H9 (cell line): ENCODE data around the gene ARSJ. TPM values are rescaled to one million over a fixed set of nuclear protein-coding genes. Genes with fewer than 3 reads are reported as not detected.

Experiments
- DNase-seq: peaks from one replicate; pipeline ENCODE4 v3.0.0-alpha.2; 2017
- H2AFZ ChIP-seq: one replicate; pipeline ENCODE4 v1.6.1; 2013; ENCODE audit warnings: mild to moderate bottlenecking, low read length, control low read depth, moderate library complexity
- H2AK5ac ChIP-seq: 2 replicates; pipeline ENCODE4 v1.6.1; 2013; ENCODE audit warnings: low read length, control low read depth, mixed read lengths; ENCODE audit not compliant: insufficient read length
- H2BK120ac ChIP-seq: one replicate; pipeline ENCODE4 v1.6.1; 2013; ENCODE audit warnings: low read depth, mild to moderate bottlenecking, low read length, control low read depth, inconsistent platforms; ENCODE audit not compliant: poor library complexity, severe bottlenecking
- H2BK12ac ChIP-seq: 2 replicates; pipeline ENCODE4 v1.6.1; 2013; ENCODE audit warnings: low read length, control low read depth, mixed read lengths, low read depth; ENCODE audit not compliant: insufficient read length
- H2BK15ac ChIP-seq: 2 replicates; pipeline ENCODE4 v1.6.1; 2013; ENCODE audit warnings: low read depth, low read length, control low read depth
- H2BK20ac ChIP-seq: one replicate; pipeline ENCODE4 v1.6.1; 2013; ENCODE audit warnings: low read depth, mild to moderate bottlenecking, low read length, control low read depth, inconsistent platforms; ENCODE audit not compliant: poor library complexity, severe bottlenecking
- H2BK5ac ChIP-seq: 2 replicates; pipeline ENCODE4 v1.6.1; 2013; ENCODE audit warnings: low read length, control low read depth, mixed read lengths; ENCODE audit not compliant: insufficient read length
- H3K14ac ChIP-seq: 2 replicates; pipeline ENCODE4 v1.6.1; 2013; ENCODE audit warnings: low read length, control low read depth; ENCODE audit not compliant: insufficient read depth
- H3K18ac ChIP-seq: 2 replicates; pipeline ENCODE4 v1.6.1; 2013; ENCODE audit warnings: low read depth, mild to moderate bottlenecking, mixed read lengths, low read length, control low read depth; ENCODE audit not compliant: insufficient read length
- H3K23ac ChIP-seq: 2 replicates; pipeline ENCODE4 v1.6.1; 2013; ENCODE audit warnings: low read length, control low read depth, mixed read lengths, low read depth; ENCODE audit not compliant: insufficient read length
- H3K23me2 ChIP-seq: 2 replicates; pipeline ENCODE4 v1.6.1; 2013; ENCODE audit warnings: low read depth, mild to moderate bottlenecking, mixed read lengths, low read length, control low read depth; ENCODE audit not compliant: insufficient read length, poor library complexity, severe bottlenecking
- H3K27ac ChIP-seq: 2 replicates; pipeline ENCODE4 v1.5.1; 2013; ENCODE audit warnings: low read length, control low read depth, mixed read lengths, low read depth; ENCODE audit not compliant: insufficient read length
- H3K27me3 ChIP-seq: 2 replicates; pipeline ENCODE4 v1.6.1; 2013; ENCODE audit warnings: low read length, control low read depth, inconsistent platforms; ENCODE audit not compliant: insufficient read depth
- H3K4ac ChIP-seq: 2 replicates; pipeline ENCODE4 v1.6.1; 2013; ENCODE audit warnings: low read depth, mild to moderate bottlenecking, control low read depth, inconsistent platforms, low read length, moderate library complexity
- H3K4me1 ChIP-seq: 2 replicates; pipeline ENCODE4 v1.6.1; 2013; ENCODE audit warnings: low read length, control low read depth, inconsistent platforms; ENCODE audit not compliant: insufficient read depth
- H3K4me2 ChIP-seq: 2 replicates; pipeline ENCODE4 v1.6.1; 2013; ENCODE audit warnings: low read length, control low read depth, mixed read lengths; ENCODE audit not compliant: insufficient read length, insufficient read depth
- H3K56ac ChIP-seq: 2 replicates; pipeline ENCODE4 v1.6.1; 2013; ENCODE audit warnings: low read depth, mild to moderate bottlenecking, mixed read lengths, low read length, control low read depth; ENCODE audit not compliant: insufficient read length
- H3K79me1 ChIP-seq: 2 replicates; pipeline ENCODE4 v1.6.1; 2013; ENCODE audit warnings: low read depth, mild to moderate bottlenecking, moderate library complexity, low read length, control low read depth, inconsistent platforms; ENCODE audit not compliant: insufficient read depth, poor library complexity, severe bottlenecking
- H3K79me2 ChIP-seq: 2 replicates; pipeline ENCODE4 v1.6.1; 2013; ENCODE audit warnings: low read length, control low read depth, inconsistent platforms; ENCODE audit not compliant: insufficient read depth
- H3K9ac ChIP-seq: 2 replicates; pipeline ENCODE4 v1.6.1; 2013; ENCODE audit warnings: low read length, control low read depth, mixed read lengths; ENCODE audit not compliant: insufficient read length; ENCODE audit errors: extremely low read depth
- H3K9me3 ChIP-seq: one replicate; pipeline ENCODE4 v1.6.1; 2013; ENCODE audit warnings: low read depth, low read length, inconsistent platforms; ENCODE audit not compliant: control insufficient read depth
- H3T11ph ChIP-seq: one replicate; pipeline ENCODE4 v1.6.1; 2013; ENCODE audit warnings: mild to moderate bottlenecking, low read length, control low read depth, inconsistent platforms
- H4K20me1 ChIP-seq: one replicate; pipeline ENCODE4 v1.6.1; 2013; ENCODE audit not compliant: control insufficient read depth, insufficient read length, insufficient read depth
- H4K5ac ChIP-seq: 2 replicates; pipeline ENCODE4 v1.6.1; 2013; ENCODE audit warnings: low read depth, mild to moderate bottlenecking, mixed read lengths, low read length, control low read depth; ENCODE audit not compliant: insufficient read length
- H4K8ac ChIP-seq: replicated peaks from 2 replicates; pipeline ENCODE4 v1.6.1; 2013; ENCODE audit warnings: low read length, control low read depth, mixed read lengths, low read depth; ENCODE audit not compliant: insufficient read length
- H4K91ac ChIP-seq: 2 replicates; pipeline ENCODE4 v1.6.1; 2013; ENCODE audit warnings: low read depth, mild to moderate bottlenecking, moderate library complexity, mixed read lengths, low read length, control low read depth; ENCODE audit not compliant: insufficient read length
- H3K27ac Mint-ChIP-seq, 3 experiments: 2 replicates in 2 of 3; 3 replicates in 1 of 3; pipeline ENCODE4 v1.8.0; 2020 to 2021; ENCODE audit warnings: mixed read lengths in 3 of 3, mild to moderate bottlenecking in 1 of 3, moderate library complexity in 1 of 3
- H3K27me3 Mint-ChIP-seq: 2 replicates; pipeline ENCODE4 v1.8.0; 2021; ENCODE audit warnings: low read depth, mild to moderate bottlenecking, moderate library complexity, mixed read lengths
- H3K36me3 Mint-ChIP-seq, 3 experiments: 2 replicates in 2 of 3; 3 replicates in 1 of 3; pipeline ENCODE4 v1.8.0; 2020 to 2021; ENCODE audit warnings: low read depth in 3 of 3, mixed read lengths in 3 of 3; ENCODE audit not compliant: insufficient read depth in 1 of 3
- H3K4me1 Mint-ChIP-seq, 2 experiments: 2 replicates each; pipeline ENCODE4 v1.8.0; 2020; ENCODE audit warnings: mixed read lengths in 2 of 2
- H3K4me3 Mint-ChIP-seq, 2 experiments: 2 replicates in 1 of 2; 3 replicates in 1 of 2; pipeline ENCODE4 v1.8.0; 2020 to 2021; ENCODE audit warnings: mild to moderate bottlenecking in 2 of 2, mixed read lengths in 2 of 2, moderate library complexity in 1 of 2
- H3K9me3 Mint-ChIP-seq, 2 experiments: 2 replicates in 1 of 2; 3 replicates in 1 of 2; pipeline ENCODE4 v1.8.0; 2020; ENCODE audit warnings: mild to moderate bottlenecking in 2 of 2, mixed read lengths in 2 of 2, moderate library complexity in 1 of 2
- CTCF ChIP-seq: fragments of 200-600 bp; sonication (generic); conservative IDR thresholded peaks from 3 replicates; pipeline ENCODE4 v1.8.0; 2021; ENCODE audit warnings: antibody characterized with exemption, mild to moderate bottlenecking
- WGBS: extraction: QIAGEN DNeasy Blood & Tissue Kit; methylation state at CpG from one replicate; pipeline ENCODE4 v1.1.7; 2013; ENCODE audit warnings: missing lambda C conversion rate, low lambda C conversion rate, mixed read lengths; ENCODE audit not compliant: insufficient read length; ENCODE audit errors: extremely low coverage; 5-methylcytosine and 5-hydroxymethylcytosine counted together
- total RNA-seq: library from RNA; stranded (reverse); gene quantifications from 2 replicates; pipeline ENCODE4 v1.2.1, GENCODE V29; 2021

The ARSJ gene
- total RNA-seq, 1 experiment from 2014 or later: 1.1 TPM

GRCh38 chr4:113977526-113977855 is 2.0 kb downstream of the ARSJ start:
- no peak overlapping the region for H3K4ac ChIP-seq
- Mint-ChIP-seq H3K4me3 (peak overlapping the region in 1 of 2 experiments; percentile 94; a peak in 3 of 5 replicates), H3K27me3 (peaks cover 28% of the 10 kb centered on the region), H3K36me3 (peaks cover 0 to 3% (median 0%) of the 10 kb centered on the region in 3 experiments; a peak in 1 of 7 replicates), H3K9me3 (peaks cover 0 to 3% of the 10 kb centered on the region in 2 experiments; a peak in 2 of 5 replicates), H3K27ac (no peak overlapping the region), H3K4me1 (peaks cover 13 to 34% of the 10 kb centered on the region in 2 experiments)
- no peak overlapping the region for H2BK20ac ChIP-seq
- H3K79me2 ChIP-seq: no peaks in the 10 kb centered on the region
- no peak overlapping the region for H4K91ac ChIP-seq
- DNase-seq: no peak
- H3K27me3 ChIP-seq: no peaks in the 10 kb centered on the region
- no peaks in the 10 kb centered on the region for H3K9me3 ChIP-seq
- H3K18ac ChIP-seq: no peak overlapping the region
- H2BK15ac ChIP-seq: no peak overlapping the region
- H3K4me1 ChIP-seq: peaks cover 4% of the 10 kb centered on the region; the same call in 1 of the 2 replicates
- H2AFZ ChIP-seq: no peak overlapping the region
- no peaks in the 10 kb centered on the region for H4K20me1 ChIP-seq
- no peak overlapping the region for H2BK120ac ChIP-seq
- H3K4me2 ChIP-seq: no peak overlapping the region
- no peak for TF ChIP-seq CTCF
- no peaks in the 10 kb centered on the region for H3K79me1 ChIP-seq
- no peak overlapping the region for H4K8ac ChIP-seq
- no peak overlapping the region for H3K9ac ChIP-seq
- H3K14ac ChIP-seq: no peak overlapping the region
- no peak overlapping the region for H4K5ac ChIP-seq
- H3K23ac ChIP-seq: no peak overlapping the region
- no CpG with 5 or more reads among the region's 1 CpG for WGBS
- no peak overlapping the region for H3K27ac ChIP-seq
- H3K23me2 ChIP-seq: peaks cover 10% of the 10 kb centered on the region
- no peak overlapping the region for H2AK5ac ChIP-seq
- H3T11ph ChIP-seq: no peak overlapping the region
- no peak overlapping the region for H2BK12ac ChIP-seq
- H2BK5ac ChIP-seq: no peak overlapping the region
- no peak overlapping the region for H3K56ac ChIP-seq
